HL-60 (cell line): ENCODE measurements around the gene IL12RB1.

Experiments used
- POLR2AphosphoS5 ChIP-seq: IDR thresholded peaks from 2 replicates; pipeline ENCODE4 v1.6.1; 2012; ENCODE audit warnings: low read depth
- TF ChIP-seq, protein P1 (sequence below): IDR thresholded peaks from one replicate; pipeline ENCODE4 v1.5.1; 2011; ENCODE audit warnings: low read length, control low read depth, inconsistent platforms; ENCODE audit not compliant: insufficient read depth

DNA sequence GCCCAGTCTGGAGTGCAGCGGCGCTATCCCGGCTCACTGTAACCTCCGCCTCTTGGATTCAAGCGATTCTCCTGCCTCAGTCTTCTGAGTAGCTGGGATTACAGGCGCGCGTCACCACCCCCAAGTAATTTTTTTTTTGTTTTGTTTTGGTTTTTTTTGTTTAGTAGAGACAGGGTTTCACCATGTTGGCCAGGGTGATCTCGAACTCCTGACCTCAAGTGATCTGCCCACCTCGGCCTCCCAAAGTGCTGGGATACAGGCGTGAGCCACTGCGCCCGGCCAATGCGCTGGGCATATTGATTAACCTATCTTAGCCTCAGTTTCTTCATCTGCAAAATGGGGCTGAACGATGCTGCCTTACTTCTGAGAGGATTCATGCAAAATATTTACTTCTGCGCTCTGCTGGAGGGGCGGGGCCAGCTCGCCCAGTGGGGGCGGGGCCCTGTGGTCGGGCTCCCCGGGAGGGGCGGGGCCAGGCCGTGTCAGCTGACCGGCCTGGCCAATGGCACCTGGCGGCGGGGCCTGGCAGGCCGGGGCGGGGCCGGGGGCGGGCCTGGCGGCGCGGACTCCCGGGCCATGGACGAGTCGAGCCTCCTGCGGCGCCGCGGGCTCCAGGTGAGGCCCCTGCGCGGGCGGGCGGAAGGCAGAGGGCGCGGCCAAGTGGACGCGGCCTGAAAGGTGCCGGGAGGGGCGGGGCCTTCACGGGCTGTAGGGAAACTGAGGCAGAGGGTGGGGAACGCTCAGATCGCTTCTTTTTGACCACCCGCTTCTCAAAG is 10.7 kb upstream of the IL12RB1 start, which contains the start of gene MAST3:
- TF ChIP-seq, protein P1, sequence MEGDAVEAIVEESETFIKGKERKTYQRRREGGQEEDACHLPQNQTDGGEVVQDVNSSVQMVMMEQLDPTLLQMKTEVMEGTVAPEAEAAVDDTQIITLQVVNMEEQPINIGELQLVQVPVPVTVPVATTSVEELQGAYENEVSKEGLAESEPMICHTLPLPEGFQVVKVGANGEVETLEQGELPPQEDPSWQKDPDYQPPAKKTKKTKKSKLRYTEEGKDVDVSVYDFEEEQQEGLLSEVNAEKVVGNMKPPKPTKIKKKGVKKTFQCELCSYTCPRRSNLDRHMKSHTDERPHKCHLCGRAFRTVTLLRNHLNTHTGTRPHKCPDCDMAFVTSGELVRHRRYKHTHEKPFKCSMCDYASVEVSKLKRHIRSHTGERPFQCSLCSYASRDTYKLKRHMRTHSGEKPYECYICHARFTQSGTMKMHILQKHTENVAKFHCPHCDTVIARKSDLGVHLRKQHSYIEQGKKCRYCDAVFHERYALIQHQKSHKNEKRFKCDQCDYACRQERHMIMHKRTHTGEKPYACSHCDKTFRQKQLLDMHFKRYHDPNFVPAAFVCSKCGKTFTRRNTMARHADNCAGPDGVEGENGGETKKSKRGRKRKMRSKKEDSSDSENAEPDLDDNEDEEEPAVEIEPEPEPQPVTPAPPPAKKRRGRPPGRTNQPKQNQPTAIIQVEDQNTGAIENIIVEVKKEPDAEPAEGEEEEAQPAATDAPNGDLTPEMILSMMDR, result no peak
- no peak for TF ChIP-seq POLR2AphosphoS5
